HepG2 (cell line): ENCODE measurements around the gene PTK7. TPM values are rescaled to one million over a fixed set of nuclear protein-coding genes. Genes with fewer than 3 reads are reported as not detected.

Experiments
- RXRB ChIP-seq: IDR thresholded peaks from 2 replicates; pipeline ENCODE4 v1.6.1; 2016; ENCODE audit warnings: borderline replicate concordance, missing genetic modification reagents, missing compliant biosample characterization
- ZBTB38 ChIP-seq: sonication (generic); formaldehyde crosslinking; IDR thresholded peaks from 2 replicates; pipeline ENCODE4 v1.5.1; 2020; ENCODE audit warnings: mild to moderate bottlenecking, missing genetic modification reagents
- ZKSCAN5 ChIP-seq: sonication (generic); formaldehyde crosslinking; IDR thresholded peaks from 2 replicates; pipeline ENCODE4 v1.5.1; 2020; ENCODE audit warnings: mild to moderate bottlenecking, missing genetic modification reagents
- ZNF232 ChIP-seq: sonication (generic); formaldehyde crosslinking; IDR thresholded peaks from 2 replicates; pipeline ENCODE4 v1.4.0; 2020; ENCODE audit warnings: missing genetic modification reagents, borderline replicate concordance
- ZNF253 ChIP-seq: sonication (generic); formaldehyde crosslinking; IDR thresholded peaks from 2 replicates; pipeline ENCODE4 v1.8.0; 2022; ENCODE audit warnings: mild to moderate bottlenecking, missing genetic modification reagents, borderline replicate concordance
- ZNF816 ChIP-seq: sonication (generic); formaldehyde crosslinking; IDR thresholded peaks from 2 replicates; pipeline ENCODE4 v1.8.0; 2022; ENCODE audit warnings: missing genetic modification reagents, mild to moderate bottlenecking, borderline replicate concordance
- polyA plus RNA-seq, 8 experiments: library from polyadenylated mRNA; depleted of rRNA in 3 of 8; stranded (reverse) in 7 of 8; unstranded in 1 of 8; fragments of >200 nt; fragmentation: Illumina TruSeq in 4 of 8; extraction: Trizol in 4 of 8; gene quantifications; 2 replicates each; pipeline versions ENCODE4 v1.2.1 to v1.2.3, GENCODE V29; 2011 to 2016; ENCODE audit warnings: low read depth in 4 of 8, missing spikeins in 1 of 8, mixed read lengths in 1 of 8; ENCODE audit not compliant: insufficient read depth in 1 of 8
- total RNA-seq, 5 experiments: library from RNA; depleted of rRNA; stranded (reverse); fragments of >200 nt; fragmentation: Illumina TruSeq; extraction: Trizol; gene quantifications; 2 replicates each; pipeline ENCODE4 v1.2.3, GENCODE V29; 2016; ENCODE audit warnings: low read depth in 1 of 5
- TF ChIP-seq, protein P1 (sequence below): sonication (generic); formaldehyde crosslinking; IDR thresholded peaks from 2 replicates; pipeline ENCODE4 v1.5.0; 2020; ENCODE audit warnings: mild to moderate bottlenecking, missing genetic modification reagents
- TF ChIP-seq, protein P2 (sequence below): sonication (generic); formaldehyde crosslinking; IDR thresholded peaks from 2 replicates; pipeline ENCODE4 v1.5.0; 2020; ENCODE audit warnings: mild to moderate bottlenecking, missing genetic modification reagents, moderate library complexity
- TF ChIP-seq, protein P3 (sequence below): sonication (generic); formaldehyde crosslinking; IDR thresholded peaks from 2 replicates; pipeline ENCODE4 v1.4.0; 2020; ENCODE audit warnings: missing genetic modification reagents, borderline replicate concordance
- TF ChIP-seq, protein P4 (sequence below): sonication (generic); formaldehyde crosslinking; IDR thresholded peaks from 2 replicates; pipeline ENCODE4 v1.5.1; 2020; ENCODE audit warnings: missing genetic modification reagents, mild to moderate bottlenecking, borderline replicate concordance
- TF ChIP-seq, protein P5 (sequence below): sonication (generic); formaldehyde crosslinking; IDR thresholded peaks from 2 replicates; pipeline ENCODE4 v1.4.0; 2020; ENCODE audit warnings: missing genetic modification reagents, borderline replicate concordance

Gene PTK7
- total and polyA plus RNA-seq, 2 of the 13 experiments (the other 11 are each of a cell fraction or from before 2014, with no cell fraction given) = 98.5 to 99.8 TPM

DNA sequence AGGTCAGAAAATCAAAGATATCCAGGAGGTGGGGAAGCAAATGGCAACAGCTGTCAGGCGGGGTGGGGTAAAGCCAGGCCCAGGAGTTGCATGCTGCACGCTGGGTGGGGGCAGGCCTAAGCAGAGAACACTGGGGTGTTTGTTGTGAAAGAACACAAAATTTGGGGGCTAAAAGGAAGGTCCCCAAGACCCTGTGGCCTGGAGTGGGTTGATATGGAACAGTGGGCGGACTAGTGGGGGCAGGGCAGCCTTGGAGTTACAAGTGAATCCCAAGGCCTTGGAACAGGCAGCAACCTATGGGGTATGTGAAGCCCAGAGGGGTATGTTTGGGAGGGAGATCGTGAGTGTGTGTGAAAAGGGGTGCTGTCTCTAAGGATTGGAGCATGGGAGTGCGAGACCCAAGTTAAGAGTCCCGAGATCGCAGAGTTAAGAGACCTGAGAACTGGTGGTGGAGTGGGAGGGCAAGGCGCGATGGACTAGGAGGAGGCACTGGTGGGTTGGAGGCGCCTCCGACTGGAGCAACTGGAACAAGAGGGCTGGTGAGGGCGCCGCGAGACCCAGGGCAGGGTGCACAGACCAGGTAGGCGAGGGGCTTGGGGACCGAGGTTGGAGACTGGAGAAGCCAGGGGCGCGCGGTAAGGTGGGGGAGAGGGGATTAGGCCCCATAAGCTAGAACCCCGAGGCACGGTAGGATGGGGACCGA is 23.1 kb upstream of the PTK7 start (continued):
- TF ChIP-seq, protein P1, sequence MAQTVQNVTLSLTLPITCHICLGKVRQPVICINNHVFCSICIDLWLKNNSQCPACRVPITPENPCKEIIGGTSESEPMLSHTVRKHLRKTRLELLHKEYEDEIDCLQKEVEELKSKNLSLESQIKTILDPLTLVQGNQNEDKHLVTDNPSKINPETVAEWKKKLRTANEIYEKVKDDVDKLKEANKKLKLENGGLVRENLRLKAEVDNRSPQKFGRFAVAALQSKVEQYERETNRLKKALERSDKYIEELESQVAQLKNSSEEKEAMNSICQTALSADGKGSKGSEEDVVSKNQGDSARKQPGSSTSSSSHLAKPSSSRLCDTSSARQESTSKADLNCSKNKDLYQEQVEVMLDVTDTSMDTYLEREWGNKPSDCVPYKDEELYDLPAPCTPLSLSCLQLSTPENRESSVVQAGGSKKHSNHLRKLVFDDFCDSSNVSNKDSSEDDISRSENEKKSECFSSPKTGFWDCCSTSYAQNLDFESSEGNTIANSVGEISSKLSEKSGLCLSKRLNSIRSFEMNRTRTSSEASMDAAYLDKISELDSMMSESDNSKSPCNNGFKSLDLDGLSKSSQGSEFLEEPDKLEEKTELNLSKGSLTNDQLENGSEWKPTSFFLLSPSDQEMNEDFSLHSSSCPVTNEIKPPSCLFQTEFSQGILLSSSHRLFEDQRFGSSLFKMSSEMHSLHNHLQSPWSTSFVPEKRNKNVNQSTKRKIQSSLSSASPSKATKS (CRISPR knock-in tag) = no peak
- TF ChIP-seq ZNF232 = 0 out of 2 replicates have a peak, but pooled peaks have one; percentile 20
- TF ChIP-seq ZBTB38 (CRISPR knock-in tag) = peak; percentile 76
- TF ChIP-seq, protein P2, sequence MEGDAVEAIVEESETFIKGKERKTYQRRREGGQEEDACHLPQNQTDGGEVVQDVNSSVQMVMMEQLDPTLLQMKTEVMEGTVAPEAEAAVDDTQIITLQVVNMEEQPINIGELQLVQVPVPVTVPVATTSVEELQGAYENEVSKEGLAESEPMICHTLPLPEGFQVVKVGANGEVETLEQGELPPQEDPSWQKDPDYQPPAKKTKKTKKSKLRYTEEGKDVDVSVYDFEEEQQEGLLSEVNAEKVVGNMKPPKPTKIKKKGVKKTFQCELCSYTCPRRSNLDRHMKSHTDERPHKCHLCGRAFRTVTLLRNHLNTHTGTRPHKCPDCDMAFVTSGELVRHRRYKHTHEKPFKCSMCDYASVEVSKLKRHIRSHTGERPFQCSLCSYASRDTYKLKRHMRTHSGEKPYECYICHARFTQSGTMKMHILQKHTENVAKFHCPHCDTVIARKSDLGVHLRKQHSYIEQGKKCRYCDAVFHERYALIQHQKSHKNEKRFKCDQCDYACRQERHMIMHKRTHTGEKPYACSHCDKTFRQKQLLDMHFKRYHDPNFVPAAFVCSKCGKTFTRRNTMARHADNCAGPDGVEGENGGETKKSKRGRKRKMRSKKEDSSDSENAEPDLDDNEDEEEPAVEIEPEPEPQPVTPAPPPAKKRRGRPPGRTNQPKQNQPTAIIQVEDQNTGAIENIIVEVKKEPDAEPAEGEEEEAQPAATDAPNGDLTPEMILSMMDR (CRISPR knock-in tag) = peak; percentile 5; the same call in 1 of the 2 replicates
- TF ChIP-seq ZNF253 = 0 out of 2 replicates have a peak, but pooled peaks have one; percentile 53
- peak; percentile 74; the same call in 1 of the 2 replicates for TF ChIP-seq ZNF816 (CRISPR knock-in tag)
- TF ChIP-seq, protein P3, sequence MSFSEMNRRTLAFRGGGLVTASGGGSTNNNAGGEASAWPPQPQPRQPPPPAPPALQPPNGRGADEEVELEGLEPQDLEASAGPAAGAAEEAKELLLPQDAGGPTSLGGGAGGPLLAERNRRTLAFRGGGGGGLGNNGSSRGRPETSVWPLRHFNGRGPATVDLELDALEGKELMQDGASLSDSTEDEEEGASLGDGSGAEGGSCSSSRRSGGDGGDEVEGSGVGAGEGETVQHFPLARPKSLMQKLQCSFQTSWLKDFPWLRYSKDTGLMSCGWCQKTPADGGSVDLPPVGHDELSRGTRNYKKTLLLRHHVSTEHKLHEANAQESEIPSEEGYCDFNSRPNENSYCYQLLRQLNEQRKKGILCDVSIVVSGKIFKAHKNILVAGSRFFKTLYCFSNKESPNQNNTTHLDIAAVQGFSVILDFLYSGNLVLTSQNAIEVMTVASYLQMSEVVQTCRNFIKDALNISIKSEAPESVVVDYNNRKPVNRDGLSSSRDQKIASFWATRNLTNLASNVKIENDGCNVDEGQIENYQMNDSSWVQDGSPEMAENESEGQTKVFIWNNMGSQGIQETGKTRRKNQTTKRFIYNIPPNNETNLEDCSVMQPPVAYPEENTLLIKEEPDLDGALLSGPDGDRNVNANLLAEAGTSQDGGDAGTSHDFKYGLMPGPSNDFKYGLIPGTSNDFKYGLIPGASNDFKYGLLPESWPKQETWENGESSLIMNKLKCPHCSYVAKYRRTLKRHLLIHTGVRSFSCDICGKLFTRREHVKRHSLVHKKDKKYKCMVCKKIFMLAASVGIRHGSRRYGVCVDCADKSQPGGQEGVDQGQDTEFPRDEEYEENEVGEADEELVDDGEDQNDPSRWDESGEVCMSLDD (CRISPR knock-in tag) = 0 out of 2 replicates have a peak, but pooled peaks have one; percentile 26
- TF ChIP-seq, protein P4, sequence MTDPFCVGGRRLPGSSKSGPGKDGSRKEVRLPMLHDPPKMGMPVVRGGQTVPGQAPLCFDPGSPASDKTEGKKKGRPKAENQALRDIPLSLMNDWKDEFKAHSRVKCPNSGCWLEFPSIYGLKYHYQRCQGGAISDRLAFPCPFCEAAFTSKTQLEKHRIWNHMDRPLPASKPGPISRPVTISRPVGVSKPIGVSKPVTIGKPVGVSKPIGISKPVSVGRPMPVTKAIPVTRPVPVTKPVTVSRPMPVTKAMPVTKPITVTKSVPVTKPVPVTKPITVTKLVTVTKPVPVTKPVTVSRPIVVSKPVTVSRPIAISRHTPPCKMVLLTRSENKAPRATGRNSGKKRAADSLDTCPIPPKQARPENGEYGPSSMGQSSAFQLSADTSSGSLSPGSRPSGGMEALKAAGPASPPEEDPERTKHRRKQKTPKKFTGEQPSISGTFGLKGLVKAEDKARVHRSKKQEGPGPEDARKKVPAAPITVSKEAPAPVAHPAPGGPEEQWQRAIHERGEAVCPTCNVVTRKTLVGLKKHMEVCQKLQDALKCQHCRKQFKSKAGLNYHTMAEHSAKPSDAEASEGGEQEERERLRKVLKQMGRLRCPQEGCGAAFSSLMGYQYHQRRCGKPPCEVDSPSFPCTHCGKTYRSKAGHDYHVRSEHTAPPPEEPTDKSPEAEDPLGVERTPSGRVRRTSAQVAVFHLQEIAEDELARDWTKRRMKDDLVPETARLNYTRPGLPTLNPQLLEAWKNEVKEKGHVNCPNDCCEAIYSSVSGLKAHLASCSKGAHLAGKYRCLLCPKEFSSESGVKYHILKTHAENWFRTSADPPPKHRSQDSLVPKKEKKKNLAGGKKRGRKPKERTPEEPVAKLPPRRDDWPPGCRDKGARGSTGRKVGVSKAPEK = peak; percentile 53; the same call in 1 of the 2 replicates
- TF ChIP-seq RXRB (CRISPR knock-in tag) = 0 out of 2 replicates have a peak, but pooled peaks have one; percentile 7
- TF ChIP-seq, protein P5, sequence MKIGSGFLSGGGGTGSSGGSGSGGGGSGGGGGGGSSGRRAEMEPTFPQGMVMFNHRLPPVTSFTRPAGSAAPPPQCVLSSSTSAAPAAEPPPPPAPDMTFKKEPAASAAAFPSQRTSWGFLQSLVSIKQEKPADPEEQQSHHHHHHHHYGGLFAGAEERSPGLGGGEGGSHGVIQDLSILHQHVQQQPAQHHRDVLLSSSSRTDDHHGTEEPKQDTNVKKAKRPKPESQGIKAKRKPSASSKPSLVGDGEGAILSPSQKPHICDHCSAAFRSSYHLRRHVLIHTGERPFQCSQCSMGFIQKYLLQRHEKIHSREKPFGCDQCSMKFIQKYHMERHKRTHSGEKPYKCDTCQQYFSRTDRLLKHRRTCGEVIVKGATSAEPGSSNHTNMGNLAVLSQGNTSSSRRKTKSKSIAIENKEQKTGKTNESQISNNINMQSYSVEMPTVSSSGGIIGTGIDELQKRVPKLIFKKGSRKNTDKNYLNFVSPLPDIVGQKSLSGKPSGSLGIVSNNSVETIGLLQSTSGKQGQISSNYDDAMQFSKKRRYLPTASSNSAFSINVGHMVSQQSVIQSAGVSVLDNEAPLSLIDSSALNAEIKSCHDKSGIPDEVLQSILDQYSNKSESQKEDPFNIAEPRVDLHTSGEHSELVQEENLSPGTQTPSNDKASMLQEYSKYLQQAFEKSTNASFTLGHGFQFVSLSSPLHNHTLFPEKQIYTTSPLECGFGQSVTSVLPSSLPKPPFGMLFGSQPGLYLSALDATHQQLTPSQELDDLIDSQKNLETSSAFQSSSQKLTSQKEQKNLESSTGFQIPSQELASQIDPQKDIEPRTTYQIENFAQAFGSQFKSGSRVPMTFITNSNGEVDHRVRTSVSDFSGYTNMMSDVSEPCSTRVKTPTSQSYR (CRISPR knock-in tag) = peak; percentile 66; the same call in 1 of the 2 replicates
- 0 out of 2 replicates have a peak, but pooled peaks have one; percentile 23 for TF ChIP-seq ZKSCAN5 (CRISPR knock-in tag)
